ENCODE data around the gene KIAA0586.
"Not testable (repeated sequence)": the region's sequence is repeated elsewhere in the genome, so short reads cannot be mapped to it uniquely, and the experiment has no call there.

The KIAA0586 gene

GRCh38 chr14:58501214-58501816 is 73.8 kb downstream of the KIAA0586 start:
- Histone ChIP-seq H3K79me2 (ENCODE audit: low read length) (no peaks in the 10 kb centered on the region), H3K27me3 (ENCODE audit: low read depth, low read length) (no peaks in the 10 kb centered on the region), H2AFZ (ENCODE audit: low read depth, low read length) (no peak overlapping the region), H3K4me1 (ENCODE audit: low read length) (peaks cover 6% of the 10 kb centered on the region; the same call in 1 of the 2 replicates), H3K27ac (ENCODE audit: low read length) (no peak overlapping the region), H3K4me2 (ENCODE audit: low read length) (no peak overlapping the region), H3K9ac (ENCODE audit: low read length) (no peak overlapping the region), H3K4me3 (ENCODE audit: low read length) (no peak overlapping the region), H4K20me1 (ENCODE audit: insufficient read depth, low read length) (no peaks in the 10 kb centered on the region), H3K36me3 (replicated peaks; ENCODE audit: low read depth, low read length) (peaks cover 3% of the 10 kb centered on the region), H3K9me3 (ENCODE audit: insufficient read depth, low read length) (no peaks in the 10 kb centered on the region)
- TF ChIP-seq CTCF (IDR thresholded peaks at IDR 0.05; ENCODE audit: low read depth, low read length) (peak; percentile 94), EZH2phosphoT487 (IDR thresholded peaks at IDR 0.05; ENCODE audit: low read depth) (no peak)

GRCh38 chr14:58513272-58513671 is 85.8 kb downstream of the KIAA0586 start:
- Histone ChIP-seq H3K36me3 (replicated peaks; ENCODE audit: low read depth, low read length) (peaks cover 8% of the 10 kb centered on the region), H3K4me2 (ENCODE audit: low read length) (no peak overlapping the region), H3K27me3 (ENCODE audit: low read depth, low read length) (no peaks in the 10 kb centered on the region), H2AFZ (ENCODE audit: low read depth, low read length) (no peak overlapping the region), H3K4me1 (ENCODE audit: low read length) (no peaks in the 10 kb centered on the region), H4K20me1 (ENCODE audit: insufficient read depth, low read length) (no peaks in the 10 kb centered on the region), H3K27ac (ENCODE audit: low read length) (no peak overlapping the region), H3K79me2 (ENCODE audit: low read length) (no peaks in the 10 kb centered on the region), H3K9me3 (ENCODE audit: insufficient read depth, low read length) (no peaks in the 10 kb centered on the region), H3K9ac (ENCODE audit: low read length) (no peak overlapping the region), H3K4me3 (ENCODE audit: low read length) (no peak overlapping the region)
- no peak for TF ChIP-seq EZH2phosphoT487 (IDR thresholded peaks at IDR 0.05; ENCODE audit: low read depth)
- no peak for TF ChIP-seq CTCF (IDR thresholded peaks at IDR 0.05; ENCODE audit: low read depth, low read length)

- no peak overlapping the region for H3K4me2 ChIP-seq (ENCODE audit: low read length)
- no peak overlapping the region for H2AFZ ChIP-seq (ENCODE audit: low read depth, low read length)
- no peaks in the 10 kb centered on the region for H3K4me1 ChIP-seq (ENCODE audit: low read length)
- no peaks in the 10 kb centered on the region for H3K79me2 ChIP-seq (ENCODE audit: low read length)
- H4K20me1 ChIP-seq (ENCODE audit: insufficient read depth, low read length) = no peaks in the 10 kb centered on the region
- H3K27me3 ChIP-seq (ENCODE audit: low read depth, low read length) = no peaks in the 10 kb centered on the region
- H3K36me3 ChIP-seq (replicated peaks; ENCODE audit: low read depth, low read length) = peaks cover 8% of the 10 kb centered on the region
- TF ChIP-seq EZH2phosphoT487 (IDR thresholded peaks at IDR 0.05; ENCODE audit: low read depth) (no peak), CTCF (IDR thresholded peaks at IDR 0.05; ENCODE audit: low read depth, low read length) (no peak)
- no peaks in the 10 kb centered on the region for H3K9me3 ChIP-seq (ENCODE audit: insufficient read depth, low read length)
- H3K9ac ChIP-seq (ENCODE audit: low read length) = no peak overlapping the region
- no peak overlapping the region for H3K27ac ChIP-seq (ENCODE audit: low read length)
- H3K4me3 ChIP-seq (ENCODE audit: low read length) = no peak overlapping the region
Observed at GRCh38 chr14:58517592-58517991, 90.1 kb downstream of the KIAA0586 start.

GRCh38 chr14:58525691-58526090 is 98.2 kb downstream of the KIAA0586 start:
- not testable (repeated sequence) for H3K4me3 ChIP-seq (ENCODE audit: low read length); H3K9me3 ChIP-seq (ENCODE audit: insufficient read depth, low read length); H4K20me1 ChIP-seq (ENCODE audit: insufficient read depth, low read length); H3K4me1 ChIP-seq (ENCODE audit: low read length); H3K27me3 ChIP-seq (ENCODE audit: low read depth, low read length); H3K36me3 ChIP-seq (replicated peaks; ENCODE audit: low read depth, low read length); H3K79me2 ChIP-seq (ENCODE audit: low read length); H3K9ac ChIP-seq (ENCODE audit: low read length); H3K27ac ChIP-seq (ENCODE audit: low read length); H2AFZ ChIP-seq (ENCODE audit: low read depth, low read length); H3K4me2 ChIP-seq (ENCODE audit: low read length)
